Ishikawa (cell line): Measurements from ENCODE around the gene UTS2R.

Source experiments
- RAD21 ChIP-seq: IDR thresholded peaks from 2 replicates; pipeline ENCODE4 v1.6.1; 2012; ENCODE audit warnings: low read depth
- REST ChIP-seq: IDR thresholded peaks from 2 replicates; pipeline ENCODE4 v1.6.1; 2012; ENCODE audit warnings: low read depth, mild to moderate bottlenecking
- YY1 ChIP-seq: IDR thresholded peaks from 2 replicates; pipeline ENCODE4 v1.6.1; 2012; ENCODE audit warnings: low read depth

GRCh38 chr17:82355770-82356427, 15.7 kb upstream of the UTS2R start:
- TF ChIP-seq RAD21, result peak; percentile 32; the same call in 1 of the 2 replicates
- TF ChIP-seq YY1, result peak; percentile 58; the same call in 1 of the 2 replicates
- no peak for TF ChIP-seq REST
